ENCODE data around the gene SLC9C1.

DNA sequence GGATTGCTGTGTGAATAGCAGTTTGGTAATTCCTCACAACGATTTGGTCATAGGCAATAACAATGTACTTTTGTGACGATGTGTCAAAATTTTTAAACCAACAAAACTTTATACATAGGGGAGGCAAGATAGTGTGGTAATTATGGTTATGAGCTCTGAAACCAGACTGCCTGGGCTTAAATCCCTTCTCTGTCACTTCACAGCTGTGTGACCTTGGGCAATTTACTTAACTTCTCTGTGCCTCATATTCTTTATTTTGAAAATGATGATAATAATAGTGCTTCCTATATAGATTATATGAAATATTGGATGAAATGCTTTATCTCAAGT is 44.7 kb upstream of the SLC9C1 start:
- TF ChIP-seq, protein P1, sequence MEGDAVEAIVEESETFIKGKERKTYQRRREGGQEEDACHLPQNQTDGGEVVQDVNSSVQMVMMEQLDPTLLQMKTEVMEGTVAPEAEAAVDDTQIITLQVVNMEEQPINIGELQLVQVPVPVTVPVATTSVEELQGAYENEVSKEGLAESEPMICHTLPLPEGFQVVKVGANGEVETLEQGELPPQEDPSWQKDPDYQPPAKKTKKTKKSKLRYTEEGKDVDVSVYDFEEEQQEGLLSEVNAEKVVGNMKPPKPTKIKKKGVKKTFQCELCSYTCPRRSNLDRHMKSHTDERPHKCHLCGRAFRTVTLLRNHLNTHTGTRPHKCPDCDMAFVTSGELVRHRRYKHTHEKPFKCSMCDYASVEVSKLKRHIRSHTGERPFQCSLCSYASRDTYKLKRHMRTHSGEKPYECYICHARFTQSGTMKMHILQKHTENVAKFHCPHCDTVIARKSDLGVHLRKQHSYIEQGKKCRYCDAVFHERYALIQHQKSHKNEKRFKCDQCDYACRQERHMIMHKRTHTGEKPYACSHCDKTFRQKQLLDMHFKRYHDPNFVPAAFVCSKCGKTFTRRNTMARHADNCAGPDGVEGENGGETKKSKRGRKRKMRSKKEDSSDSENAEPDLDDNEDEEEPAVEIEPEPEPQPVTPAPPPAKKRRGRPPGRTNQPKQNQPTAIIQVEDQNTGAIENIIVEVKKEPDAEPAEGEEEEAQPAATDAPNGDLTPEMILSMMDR (optimal IDR thresholded peaks at IDR 0.05 in 1 of 3, IDR thresholded peaks at IDR 0.05 in 1 of 3, conservative IDR thresholded peaks at IDR 0.05 in 1 of 3; ENCODE audit: extremely low read depth in 1 of 3, insufficient read depth in 2 of 3, low read length in 3 of 3) = no peak
- TF ChIP-seq EZH2 (IDR thresholded peaks at IDR 0.05; ENCODE audit: low read length) = no peak

Measured in keratinocyte (primary cell).